ENCODE results near the gene NSUN6.

GRCh38 chr10:18571780-18572179, 79.6 kb downstream of the NSUN6 start:
- no peak for TF ChIP-seq POLR2AphosphoS5 (IDR thresholded peaks at IDR 0.05; ENCODE audit: borderline replicate concordance, low read depth, low read length)
- no peak for TF ChIP-seq FOXP2 (optimal IDR thresholded peaks at IDR 0.05; ENCODE audit: control extremely low read depth, extremely low read length, insufficient read depth)
